Measurements from ENCODE around the gene STRBP.
"Not testable (repeated sequence)": the region's sequence is repeated elsewhere in the genome, so short reads cannot be mapped to it uniquely, and the experiment has no call there.

The STRBP gene

DNA sequence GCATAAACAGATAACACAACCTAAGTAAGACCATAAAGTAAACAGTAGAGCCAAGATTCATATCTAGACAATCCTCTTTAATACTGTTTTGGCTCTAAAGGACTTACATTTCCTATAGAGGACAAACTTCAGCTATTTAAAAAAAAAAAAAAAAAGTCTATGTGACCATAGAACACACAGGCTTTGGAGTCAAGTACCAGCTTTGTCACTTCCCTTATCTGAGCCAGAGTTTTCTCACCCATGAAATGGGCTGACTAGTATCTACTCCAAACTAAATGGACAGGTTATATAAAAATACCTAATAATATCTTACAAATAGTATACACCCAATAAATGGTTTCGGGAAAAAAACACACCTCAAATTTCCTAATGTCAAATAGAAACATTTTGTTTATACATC is 81.3 kb downstream of the STRBP start:
- DNase-seq, result no peak

DNA sequence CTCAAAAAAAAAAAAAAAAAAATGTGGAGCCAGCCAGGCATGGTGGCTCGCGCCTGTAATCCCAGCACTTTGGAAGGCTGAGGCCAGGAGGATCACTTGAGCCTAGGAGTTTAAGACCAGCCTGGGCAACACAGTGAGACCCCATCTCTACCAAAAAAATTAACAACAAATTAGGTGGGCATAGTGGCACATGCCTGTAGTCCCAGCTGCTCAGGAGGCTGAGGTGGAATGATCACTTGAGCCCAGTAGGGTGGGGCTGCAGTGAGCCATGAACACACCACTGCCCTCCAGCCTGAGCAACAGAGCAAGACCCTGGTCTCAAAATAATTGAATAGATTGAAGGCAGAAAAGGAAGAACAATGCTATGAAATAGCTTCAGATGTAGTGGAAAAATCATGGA is 82.4 kb downstream of the STRBP start:
- DNase-seq, result not testable (repeated sequence)

DNA sequence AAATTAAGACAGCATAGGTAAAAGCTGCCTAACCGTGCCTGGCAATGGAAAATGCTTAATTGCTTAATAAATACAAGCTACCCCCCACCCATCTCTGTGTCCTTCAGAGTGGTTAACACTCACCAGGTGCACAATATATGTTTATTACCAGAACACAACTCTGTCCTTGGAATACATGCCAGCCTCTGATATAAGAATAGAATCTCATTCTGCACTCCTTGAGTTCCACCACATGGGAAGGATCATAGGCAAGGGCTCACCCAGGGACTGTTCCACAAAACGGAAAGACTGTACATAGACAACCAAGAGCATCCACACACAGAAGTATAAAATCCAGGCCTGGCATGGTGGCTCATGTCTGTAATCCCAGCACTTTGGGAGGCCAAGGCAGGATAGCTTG is 91.4 kb downstream of the STRBP start:
- no peak for DNase-seq

DNA sequence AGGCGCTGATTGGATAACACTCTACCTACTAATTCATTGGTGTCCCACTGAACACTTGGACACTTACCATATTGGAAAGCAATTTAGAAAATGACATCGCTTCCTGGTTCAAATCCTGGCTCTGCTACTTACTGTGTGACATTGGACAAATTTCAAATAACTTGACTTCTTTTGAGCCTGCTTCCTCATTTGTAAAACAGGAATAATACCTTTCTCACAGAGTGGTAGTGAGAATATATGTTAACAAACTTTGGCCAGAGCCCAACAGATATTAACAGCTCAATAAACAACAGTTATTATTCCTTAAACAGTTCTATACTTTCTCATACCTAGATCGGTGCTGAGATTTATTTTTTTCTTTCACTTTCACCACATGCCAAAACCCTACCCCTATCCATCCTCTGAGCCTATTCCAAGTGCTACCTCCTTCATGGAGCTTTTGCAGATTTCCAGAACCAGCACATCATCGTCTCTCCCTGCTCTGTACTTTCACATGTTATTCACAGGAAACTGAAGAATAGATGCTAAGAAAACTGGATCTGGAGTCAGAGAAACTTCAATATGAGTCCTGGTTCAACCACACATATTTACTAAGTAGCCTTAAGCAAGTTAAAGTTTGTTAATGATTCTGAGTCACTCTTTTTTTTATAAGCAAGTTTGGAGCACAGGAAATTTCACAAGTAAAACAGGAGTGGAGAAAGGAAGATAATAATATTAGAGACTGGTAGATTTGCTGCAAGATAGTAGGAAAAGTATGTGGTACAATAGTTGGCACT is 92.3 kb downstream of the STRBP start:
- DNase-seq, result no peak

DNA sequence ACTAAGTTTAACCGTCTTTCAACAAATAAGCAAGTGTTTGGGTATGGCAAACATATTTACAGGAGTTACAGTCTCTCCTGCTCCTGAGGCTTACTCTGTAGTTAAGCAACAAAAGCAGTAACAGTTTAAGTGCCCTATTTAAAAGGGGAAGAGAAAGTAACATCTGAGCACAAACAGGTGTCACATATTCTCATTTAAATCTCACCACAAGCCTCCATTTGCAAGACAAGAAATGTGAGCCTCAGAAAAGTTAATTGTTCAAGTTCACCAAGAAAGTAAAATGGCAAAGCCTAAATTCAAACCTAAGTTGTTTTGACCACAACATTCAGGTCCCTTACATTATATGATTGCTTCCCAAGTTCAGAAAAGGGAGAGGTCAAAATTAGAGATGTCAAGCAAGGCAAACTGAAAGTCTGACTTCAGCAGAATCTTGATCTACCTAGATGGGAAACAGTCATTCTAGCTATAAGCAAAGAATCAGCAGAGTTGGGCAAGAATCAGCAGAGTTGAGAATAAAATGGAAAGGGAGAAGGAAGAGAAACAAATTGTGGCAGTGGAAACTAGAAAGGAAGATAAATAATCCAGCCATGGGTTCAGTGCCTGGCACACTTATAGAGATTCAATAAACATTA is 93.4 kb downstream of the STRBP start:
- no peak for DNase-seq

DNA sequence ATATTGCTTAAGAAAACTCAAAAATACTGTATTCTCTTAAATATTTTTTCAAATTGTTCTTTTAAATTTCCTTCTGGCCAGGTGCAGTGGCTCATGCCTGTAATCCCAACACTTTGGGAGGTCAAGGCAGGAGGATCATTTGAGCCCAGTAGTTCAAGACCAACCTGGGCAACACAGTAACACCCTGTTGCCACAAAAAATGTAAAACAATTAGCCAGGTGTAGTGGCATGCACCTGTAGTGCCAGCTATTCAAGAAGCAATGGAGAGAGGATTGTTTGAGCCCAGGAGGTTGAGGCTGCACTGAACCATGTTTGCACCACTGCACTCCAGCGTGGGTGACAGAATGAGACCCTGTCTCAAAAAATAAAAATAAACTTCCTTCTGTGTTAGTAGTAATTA is 94.3 kb downstream of the STRBP start:
- no peak for DNase-seq

DNA sequence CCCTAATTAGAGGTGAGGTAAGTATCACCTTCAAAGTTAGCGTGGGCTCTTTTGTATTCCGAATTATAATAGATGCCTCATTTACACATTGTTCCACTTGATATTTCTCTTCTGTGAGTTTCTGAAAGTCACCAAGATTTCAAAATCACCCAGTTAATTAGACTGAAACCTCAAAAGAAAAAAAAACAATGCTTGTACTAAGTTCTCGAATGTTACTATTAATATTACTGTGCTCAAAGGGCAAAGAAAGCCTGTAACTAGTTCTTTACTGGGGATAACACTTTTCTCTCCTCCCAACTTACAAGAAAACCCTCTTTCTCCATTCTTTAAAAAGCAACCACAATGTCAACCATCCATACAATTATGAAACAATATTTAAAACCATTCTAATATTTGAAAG is 98.5 kb downstream of the STRBP start:
- DNase-seq, result no peak

DNA sequence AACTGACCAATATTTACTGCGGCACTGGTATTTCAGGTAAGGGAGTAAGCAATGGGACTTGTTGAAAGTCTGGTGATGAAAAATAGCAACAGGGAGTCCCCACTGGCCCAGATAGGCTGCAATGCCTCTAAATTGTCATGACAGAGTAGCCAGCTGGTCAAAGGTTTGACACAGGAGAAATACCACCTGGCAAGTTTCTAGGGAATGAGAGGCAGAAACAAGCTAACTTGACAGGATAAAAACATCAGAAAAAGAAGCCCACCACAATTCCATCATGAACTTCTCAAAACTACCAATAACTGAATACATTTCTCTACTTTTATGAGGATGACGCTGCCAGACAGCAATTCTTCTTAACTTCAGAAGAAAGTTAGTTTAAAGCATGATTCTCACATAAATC is 99.8 kb downstream of the STRBP start:
- no peak for DNase-seq

DNA sequence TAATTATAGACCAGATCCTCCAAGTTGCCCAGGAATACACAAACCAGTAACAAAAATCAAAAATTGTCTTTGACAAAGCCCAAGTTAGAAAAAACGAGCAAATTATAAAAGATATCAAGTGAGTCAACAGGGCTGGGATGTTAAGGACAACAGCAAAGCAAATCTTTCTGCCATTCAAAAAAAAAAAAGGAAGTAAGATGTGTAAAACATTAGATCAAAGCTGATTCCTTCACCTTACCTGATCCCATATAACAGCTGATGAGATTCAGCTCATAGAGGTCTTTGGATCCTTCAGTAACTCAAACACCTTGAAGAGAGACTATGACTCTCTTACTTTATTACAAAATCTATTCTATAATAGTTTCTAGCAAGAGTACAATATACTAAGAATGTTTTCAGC is 100.9 kb downstream of the STRBP start:
- no peak for DNase-seq

DNA sequence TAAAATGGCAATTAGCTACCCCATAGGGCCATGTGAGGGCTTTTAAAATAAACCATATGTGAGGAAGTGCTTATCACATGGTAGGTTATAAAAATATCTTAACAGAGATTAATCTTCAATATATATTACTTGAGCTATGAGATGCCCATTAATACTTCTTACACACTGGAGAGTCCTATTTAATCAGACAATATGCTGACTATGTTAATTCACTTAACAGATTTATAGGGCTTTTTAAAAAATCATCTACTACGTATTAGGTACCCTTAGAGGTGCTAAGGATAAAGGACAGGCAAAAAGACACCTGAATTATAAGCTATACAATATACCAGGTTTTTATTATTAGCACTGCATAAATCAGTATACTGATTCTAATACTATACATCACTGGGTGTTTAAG is 102.6 kb downstream of the STRBP start:
- no peak for DNase-seq

DNA sequence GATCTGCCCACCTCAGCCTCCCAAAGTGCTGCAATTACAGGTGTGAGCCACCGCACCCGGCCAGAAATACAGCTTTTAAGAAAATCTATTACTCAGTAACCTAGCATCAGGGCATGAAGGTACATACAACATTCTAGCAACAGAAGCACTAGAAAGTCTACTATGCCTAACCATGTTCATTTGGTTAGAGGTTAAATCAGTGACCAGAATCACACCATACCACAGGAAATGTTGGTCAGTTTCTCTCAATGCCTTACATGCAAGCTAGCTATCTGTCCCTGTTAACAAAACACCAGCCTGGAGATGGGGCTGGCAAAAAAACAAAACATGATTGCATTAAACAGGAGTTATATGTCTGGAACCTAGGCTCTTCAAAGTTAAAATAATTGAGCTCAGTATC is 104.1 kb downstream of the STRBP start:
- no peak for DNase-seq

DNA sequence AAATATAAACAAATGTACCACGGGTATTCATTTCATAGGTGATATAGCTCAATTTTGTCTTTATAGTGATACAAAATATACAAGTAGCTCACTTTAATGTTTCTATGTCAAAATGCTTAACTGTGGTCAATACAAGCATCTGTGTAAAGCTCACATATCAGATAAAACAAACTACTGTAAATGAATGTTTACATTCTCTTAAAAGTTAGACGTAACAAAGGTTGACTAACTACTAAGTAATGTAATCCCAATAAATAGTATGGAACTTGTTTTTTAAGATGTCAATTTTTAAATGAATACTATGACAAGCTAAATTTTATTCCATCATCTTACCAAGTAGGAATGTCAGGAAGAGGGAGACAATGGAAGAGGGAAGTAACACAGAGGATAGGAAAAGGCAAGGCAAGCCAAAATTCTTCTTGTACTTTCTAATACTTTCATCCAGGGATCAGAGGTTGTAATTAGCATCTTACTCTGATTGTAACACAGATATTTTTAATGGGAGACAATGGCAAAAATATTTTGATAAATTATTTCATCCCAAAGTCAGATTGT is 105.5 kb downstream of the STRBP start:
- DNase-seq, result no peak

DNA sequence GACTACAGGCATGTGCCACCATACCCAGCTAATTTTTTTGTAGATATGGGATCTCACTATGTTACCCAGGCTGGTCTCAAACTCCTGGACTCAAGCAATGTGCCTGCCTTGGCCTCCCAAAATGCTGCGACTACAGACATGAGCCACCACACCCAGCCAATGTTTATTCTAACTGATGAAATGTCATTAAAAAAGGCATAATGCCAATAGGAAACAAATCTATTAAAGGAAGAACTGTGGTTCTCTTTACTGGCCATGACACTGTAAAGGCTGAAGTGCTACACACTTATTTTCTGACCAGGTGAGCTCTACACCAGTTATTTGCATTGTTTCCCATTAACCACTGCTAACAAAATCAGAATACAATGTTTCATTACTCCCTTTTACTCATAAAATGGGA is 106.0 kb downstream of the STRBP start:
- no peak for DNase-seq

DNA sequence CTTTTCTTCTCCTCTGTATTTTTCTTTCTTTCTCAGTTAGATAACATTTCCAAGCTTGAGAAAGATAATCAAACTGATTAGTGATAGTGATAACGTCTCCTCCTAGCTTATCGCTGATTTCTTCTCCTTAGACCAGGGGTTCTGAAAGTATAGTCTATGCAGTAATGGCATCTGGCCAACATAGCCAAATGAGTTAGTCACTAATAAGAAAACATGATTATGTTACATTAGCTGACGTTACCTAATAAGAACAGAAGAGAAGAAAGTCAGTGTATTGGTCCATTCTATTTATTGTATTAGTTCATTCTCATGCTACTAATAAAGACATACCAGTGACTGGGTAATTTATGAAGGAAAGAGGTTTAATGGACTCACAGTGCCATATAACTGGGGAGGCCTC is 111.2 kb downstream of the STRBP start:
- no peak for DNase-seq

DNA sequence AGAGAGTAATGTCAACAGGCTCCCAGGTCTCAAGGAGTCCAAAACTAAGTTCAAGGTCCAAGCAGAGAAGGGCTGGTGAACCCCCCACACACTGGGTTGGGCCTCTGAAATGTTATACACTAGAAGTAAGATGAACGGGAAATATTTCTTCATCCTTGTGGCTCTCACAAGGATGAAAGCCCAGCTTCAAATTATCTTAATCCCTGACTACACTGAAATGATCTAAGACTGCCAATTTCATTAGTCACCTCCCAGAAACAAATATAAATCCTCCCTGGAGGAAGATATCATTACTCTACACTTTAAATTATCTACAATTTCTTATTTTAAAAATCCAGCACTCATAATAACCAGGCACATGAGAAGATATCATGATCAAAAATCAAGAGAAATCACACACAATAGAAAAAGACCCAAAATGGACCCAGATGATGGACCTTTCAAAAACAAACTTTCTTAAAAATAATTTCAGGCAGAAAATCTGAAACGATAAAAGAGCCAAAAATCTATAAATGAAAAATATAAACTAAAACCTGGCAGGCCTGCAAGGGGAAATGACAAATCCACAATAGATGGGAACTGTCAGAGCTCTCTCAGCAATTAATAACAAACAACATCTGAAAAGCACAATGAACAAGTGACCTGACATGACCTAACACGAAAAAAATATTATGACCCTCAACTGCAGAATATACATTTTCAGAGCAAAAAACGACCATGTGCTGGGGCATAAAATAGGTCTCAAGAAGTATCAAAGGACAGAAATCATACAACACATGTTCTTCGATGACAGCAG is 117.5 kb downstream of the STRBP start:
- no peak for DNase-seq

DNA sequence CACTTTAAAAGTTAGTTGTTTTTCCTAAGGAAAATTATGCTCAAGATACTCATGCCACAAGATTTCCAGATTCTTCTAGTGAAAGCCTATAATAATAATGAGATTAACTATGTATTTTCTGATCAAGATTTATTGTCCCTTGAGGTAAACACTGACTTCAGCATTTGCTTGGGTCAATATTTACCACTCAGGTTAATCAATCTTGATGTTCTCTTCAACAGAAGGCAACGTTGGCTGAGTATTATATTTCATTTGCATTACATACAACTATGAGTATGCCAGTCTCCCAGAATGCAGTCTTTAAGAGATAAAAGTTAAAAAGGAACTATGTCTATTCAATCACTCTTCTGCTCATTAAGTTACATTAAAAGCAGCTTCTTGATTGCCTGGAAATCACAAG is 119.3 kb downstream of the STRBP start:
- DNase-seq, result no peak

DNA sequence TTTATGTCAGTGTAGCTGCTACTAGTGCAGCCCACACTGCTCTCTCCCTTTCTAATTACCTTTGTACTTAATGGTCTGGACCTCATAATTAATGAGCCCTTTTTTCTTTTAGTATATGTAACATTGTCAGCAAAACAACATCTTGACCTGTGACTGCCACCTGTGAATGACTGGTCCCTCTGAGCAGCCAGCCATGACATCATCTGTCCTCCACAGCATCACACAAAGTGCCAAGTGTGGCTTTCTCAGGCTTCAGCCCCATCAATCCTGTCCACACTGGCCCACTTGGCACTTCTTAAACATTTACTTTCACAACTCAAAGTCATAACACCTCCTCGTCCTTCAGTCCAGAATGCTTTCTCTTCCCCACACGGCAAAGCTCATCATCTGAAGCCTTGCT is 130.2 kb downstream of the STRBP start:
- DNase-seq, result no peak

DNA sequence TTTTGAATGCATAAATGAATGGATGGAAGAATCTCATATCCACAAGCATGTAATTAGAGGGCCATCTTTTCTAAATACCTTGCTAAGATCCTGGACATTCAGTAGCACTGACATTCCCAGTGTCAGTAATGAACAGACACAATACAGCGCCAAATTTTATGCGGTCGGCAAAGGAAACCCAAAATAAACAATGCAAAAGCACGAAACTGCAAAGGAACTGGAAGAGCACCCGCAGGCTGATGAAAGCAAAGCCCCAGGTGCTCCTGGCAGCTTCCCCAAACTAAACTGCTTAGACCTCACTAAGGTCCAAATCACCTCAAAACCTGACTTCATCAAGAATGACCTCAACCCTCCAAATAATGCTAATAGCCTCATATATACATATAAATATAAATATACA is 133.0 kb downstream of the STRBP start:
- DNase-seq, result no peak

DNA sequence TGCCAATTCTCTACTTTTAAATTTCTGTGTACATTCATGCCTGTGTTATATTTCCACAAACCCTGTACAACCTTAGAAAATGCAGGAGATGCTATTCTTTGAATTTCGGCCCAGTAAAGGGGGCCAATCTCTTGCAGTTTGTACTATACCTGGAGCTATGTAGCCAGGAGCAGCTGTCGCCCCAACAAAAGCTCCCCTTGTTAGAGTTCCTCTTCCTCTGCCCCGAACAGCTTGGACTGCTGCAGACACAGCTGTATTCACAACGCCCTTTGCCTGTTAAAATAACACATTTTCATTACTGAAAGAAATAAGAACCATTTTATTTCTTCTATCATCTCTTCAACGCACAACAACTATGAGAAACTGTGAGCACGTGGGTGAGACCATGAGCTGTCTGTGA is 135.7 kb downstream of the STRBP start:
- no peak for DNase-seq

DNA sequence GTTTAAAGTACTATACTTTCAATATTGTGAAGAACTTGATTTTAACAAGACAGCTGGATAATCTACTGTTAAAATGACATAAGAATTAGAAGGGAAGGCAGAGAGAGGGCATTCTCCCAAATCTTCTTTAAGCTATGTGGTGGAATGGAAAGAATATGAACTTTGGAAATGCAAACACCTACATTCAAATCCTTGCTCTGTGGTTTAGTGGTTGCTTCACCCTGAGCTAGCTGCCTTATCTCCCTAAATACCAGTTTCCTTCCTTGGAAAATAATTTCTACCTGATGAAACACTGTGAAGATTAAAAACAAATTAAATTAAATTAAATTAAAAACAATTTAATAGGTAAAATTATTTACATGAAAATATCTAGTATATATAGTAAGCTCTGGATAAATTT is 136.4 kb downstream of the STRBP start:
- no peak for DNase-seq

DNA sequence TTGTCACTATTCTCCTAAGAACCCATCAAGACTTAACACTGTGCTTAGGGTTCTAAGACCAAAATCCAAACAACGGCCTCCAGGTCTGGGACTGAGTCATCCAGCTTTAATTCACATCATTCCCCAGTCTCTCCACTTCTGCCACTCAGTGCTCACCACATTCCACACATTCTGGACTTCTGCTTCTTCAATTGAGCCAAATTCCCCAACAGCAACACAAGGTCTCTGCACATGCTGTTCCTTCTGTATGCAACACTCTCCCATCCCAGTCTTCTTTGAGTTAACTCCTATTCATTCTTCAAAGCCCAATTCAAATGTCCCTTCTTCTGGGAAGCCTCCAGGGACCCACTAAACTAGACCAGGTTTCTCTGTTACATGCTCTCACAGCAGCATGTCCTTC is 137.1 kb downstream of the STRBP start:
- no peak for DNase-seq

DNA sequence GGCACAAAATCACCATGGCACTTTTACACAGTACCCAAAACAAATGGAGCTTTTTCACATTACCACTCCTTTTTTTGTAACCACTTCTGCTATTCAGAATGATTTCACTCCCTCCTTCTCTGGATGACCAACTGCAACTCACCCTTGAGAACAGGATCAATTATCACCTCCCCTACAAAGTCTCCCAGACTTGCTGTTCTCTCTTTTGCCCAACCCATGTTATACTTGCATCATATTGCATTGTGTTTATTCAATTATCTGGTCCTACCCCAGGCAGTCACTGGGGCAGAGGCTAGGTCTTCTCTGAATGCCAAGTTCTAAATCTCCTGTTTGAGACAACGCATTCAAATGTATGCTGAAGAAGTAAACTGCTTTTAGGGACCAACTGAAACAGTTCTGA is 139.0 kb downstream of the STRBP start:
- no peak for DNase-seq

DNA sequence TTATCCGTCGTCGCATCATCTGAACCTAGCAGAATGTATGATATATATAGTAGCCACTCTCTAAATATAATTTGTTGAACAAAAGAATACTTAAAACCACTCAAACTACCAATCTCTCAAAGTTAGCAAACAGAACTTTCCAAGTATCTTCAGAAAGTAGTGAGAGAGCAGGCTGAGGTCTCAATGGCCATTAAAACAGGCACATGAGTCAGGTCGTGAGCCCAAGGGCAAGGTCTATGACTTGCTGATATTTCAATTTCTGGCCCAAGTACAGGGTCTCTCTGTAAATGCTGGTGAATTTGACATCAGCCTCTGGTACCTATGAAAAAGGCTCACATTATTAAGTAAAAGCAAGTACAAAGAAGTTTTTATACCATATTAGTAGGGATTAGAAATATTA is 139.8 kb downstream of the STRBP start:
- DNase-seq, result no peak

DNA sequence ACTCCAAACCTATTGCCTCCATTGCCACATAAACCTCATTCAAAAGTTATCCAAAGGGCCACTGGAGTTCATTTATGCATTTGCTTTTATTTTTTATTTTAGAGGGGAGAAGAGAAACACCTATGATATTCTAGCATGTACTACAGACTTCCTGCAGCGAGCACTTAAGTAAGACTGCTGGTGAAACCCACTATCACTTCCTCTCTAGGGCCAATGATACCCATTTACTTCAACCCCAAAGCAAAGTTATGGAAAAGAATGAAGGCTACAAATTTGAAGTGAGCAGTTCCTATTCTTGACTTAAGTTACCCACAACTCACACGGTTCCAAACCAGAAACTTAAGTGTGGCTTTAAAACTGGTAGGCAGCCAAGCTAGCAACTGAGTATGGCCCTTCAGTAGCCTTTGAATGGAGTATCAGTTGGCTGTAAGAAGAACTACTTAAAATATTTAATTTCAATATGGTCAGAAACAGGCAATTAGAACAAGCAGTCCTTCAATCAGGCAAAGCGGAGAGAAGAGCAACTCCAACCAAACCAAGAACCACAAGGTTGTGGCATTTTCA is 140.8 kb downstream of the STRBP start:
- DNase-seq, result no peak
